Keratinocyte (primary cell): ENCODE results near the gene EFCAB6. TPM values are rescaled to one million over a fixed set of nuclear protein-coding genes. Genes with fewer than 3 reads are reported as not detected.

Source experiments
- DNase-seq: peaks from one replicate; pipeline ENCODE4 v3.0.0-alpha.2; 2011; ENCODE audit warnings: low read depth, missing footprints, low spot score
- FAIRE-seq: peaks from 2 replicates; lab custom pipeline; 2011; peaks lifted over from hg19 to GRCh38; lab: Jason Lieb, UNC
- H2AFZ ChIP-seq: 2 replicates; pipeline ENCODE4 v1.6.0; 2012; ENCODE audit warnings: low read length, control low read depth, inconsistent platforms; ENCODE audit not compliant: control insufficient read depth
- H3K27ac ChIP-seq: 2 replicates; pipeline ENCODE4 v1.5.1; 2011; ENCODE audit warnings: low read length; ENCODE audit not compliant: control insufficient read depth, insufficient read depth
- H3K27me3 ChIP-seq: 3 replicates; pipeline ENCODE4 v1.6.0; 2011; ENCODE audit warnings: low read length; ENCODE audit not compliant: control insufficient read depth, insufficient read depth; ENCODE audit errors: extremely low read depth
- H3K36me3 ChIP-seq, 2 experiments: 2 replicates in 1 of 2; 3 replicates in 1 of 2; pipeline ENCODE4 v1.5.1; 2011; ENCODE audit warnings: low read length in 2 of 2, mild to moderate bottlenecking in 1 of 2; ENCODE audit not compliant: control insufficient read depth in 2 of 2, insufficient read depth in 2 of 2; ENCODE audit errors: extremely low read depth in 1 of 2
- H3K4me1 ChIP-seq: 3 replicates; pipeline ENCODE4 v1.5.1; 2011; ENCODE audit warnings: low read length; ENCODE audit not compliant: control insufficient read depth, insufficient read depth; ENCODE audit errors: extremely low read depth
- H3K4me2 ChIP-seq: 3 replicates; pipeline ENCODE4 v1.6.0; 2011; ENCODE audit warnings: low read depth, low read length; ENCODE audit not compliant: control insufficient read depth, insufficient read depth; ENCODE audit errors: extremely low read depth
- H3K4me3 ChIP-seq, 3 experiments: fragments of 200-600 bp in 1 of 3; sonication (generic) in 1 of 3; 2 replicates in 2 of 3; 3 replicates in 1 of 3; pipeline ENCODE4 v1.5.1; 2011 to 2016; ENCODE audit warnings: low read length in 3 of 3, mild to moderate bottlenecking in 3 of 3, control low read depth in 2 of 3, inconsistent platforms in 1 of 3, low read depth in 1 of 3, mixed read lengths in 1 of 3, mixed run types in 1 of 3, moderate library complexity in 1 of 3; ENCODE audit not compliant: control insufficient read depth in 2 of 3, insufficient read depth in 2 of 3; ENCODE audit errors: extremely low read depth in 1 of 3
- H3K79me2 ChIP-seq: 2 replicates; pipeline ENCODE4 v1.6.0; 2012; ENCODE audit warnings: low read length; ENCODE audit not compliant: control insufficient read depth, insufficient read depth
- H3K9ac ChIP-seq: 3 replicates; pipeline ENCODE4 v1.6.0; 2011; ENCODE audit warnings: low read length; ENCODE audit not compliant: control insufficient read depth, insufficient read depth; ENCODE audit errors: extremely low read depth
- H3K9me1 ChIP-seq: 3 replicates; pipeline ENCODE4 v1.6.0; 2011; ENCODE audit warnings: low read length; ENCODE audit not compliant: control insufficient read depth, insufficient read depth; ENCODE audit errors: extremely low read depth
- H3K9me3 ChIP-seq: 2 replicates; pipeline ENCODE4 v1.5.1; 2012; ENCODE audit warnings: low read depth, low read length; ENCODE audit not compliant: control insufficient read depth
- H4K20me1 ChIP-seq: 3 replicates; pipeline ENCODE4 v1.6.0; 2011; ENCODE audit warnings: low read length; ENCODE audit not compliant: control insufficient read depth, insufficient read depth; ENCODE audit errors: extremely low read depth
- CTCF ChIP-seq, 3 experiments: IDR thresholded peaks in 1 of 3; conservative IDR thresholded peaks in 1 of 3; optimal IDR thresholded peaks in 1 of 3; 2 replicates in 2 of 3; 3 replicates in 1 of 3; pipeline versions ENCODE3 to v1.5.1; 2011; ENCODE audit warnings: low read length in 3 of 3, mild to moderate bottlenecking in 3 of 3, moderate library complexity in 2 of 3, control low read depth in 1 of 3, inconsistent platforms in 1 of 3; ENCODE audit not compliant: insufficient read depth in 2 of 3; ENCODE audit errors: extremely low read depth in 1 of 3
- EZH2 ChIP-seq: IDR thresholded peaks from one replicate; pipeline ENCODE4 v1.6.1; 2012; ENCODE audit warnings: inconsistent platforms, mild to moderate bottlenecking, low read length, moderate library complexity
- dilution Hi-C: fragments of 300-500 bp; cut with MboI; formaldehyde crosslinking; loops from one replicate; pipeline ENCODE4 v1.7.0; 2020; ENCODE audit warnings: low sequenced_read_pairs; ENCODE audit not compliant: extremely low pct_ligation_motif_present
- polyA plus RNA-seq, 5 experiments: library from polyadenylated mRNA; depleted of rRNA in 3 of 5; stranded (reverse) in 3 of 5; stranded (forward) in 1 of 5; unstranded in 1 of 5; fragments of >200 nt; gene quantifications; 1 replicate in 1 of 5; 2 replicates in 3 of 5; 3 replicates in 1 of 5; pipeline versions ENCODE4 v1.2.1 to v1.2.3, GENCODE V29; 2011 to 2012; ENCODE audit warnings: missing spikeins in 2 of 5, low read depth in 1 of 5, low replicate concordance in 1 of 5

Gene EFCAB6
- polyA plus RNA-seq, 1 donor (not counting 4 experiments of a cell fraction or from before 2014, with no cell fraction given) = 0.18 TPM

GRCh38 chr22:43858156-43858895 is 46.2 kb upstream of the EFCAB6 start:
- no peaks in the 10 kb centered on the region for H4K20me1 ChIP-seq
- dilution Hi-C loops = no loop called here
- H3K4me3 ChIP-seq = no peak overlapping the region
- no peaks in the 10 kb centered on the region for H3K9me1 ChIP-seq
- no peak for TF ChIP-seq CTCF (optimal IDR thresholded peaks at IDR 0.05 in 1 of 3, IDR thresholded peaks at IDR 0.05 in 1 of 3, conservative IDR thresholded peaks at IDR 0.05 in 1 of 3; ENCODE audit: extremely low read depth in 1 of 3, insufficient read depth in 2 of 3, low read length in 3 of 3)
- no peak for TF ChIP-seq EZH2
- H3K79me2 ChIP-seq = no peaks in the 10 kb centered on the region
- H3K9ac ChIP-seq = no peak overlapping the region
- DNase-seq = no peak
- H3K27me3 ChIP-seq = peaks cover 38% of the 10 kb centered on the region
- H3K36me3 ChIP-seq = no peaks in the 10 kb centered on the region
- no peaks in the 10 kb centered on the region for H3K4me1 ChIP-seq
- no peak overlapping the region for H2AFZ ChIP-seq
- no peaks in the 10 kb centered on the region for H3K9me3 ChIP-seq
- H3K4me2 ChIP-seq = no peak overlapping the region
- FAIRE-seq = no peak
- H3K27ac ChIP-seq = no peak overlapping the region

- dilution Hi-C loops = no loop called here
- Histone ChIP-seq H4K20me1 (no peaks in the 10 kb centered on the region), H3K9ac (no peak overlapping the region), H3K27ac (no peak overlapping the region), H3K4me2 (no peak overlapping the region), H3K79me2 (no peaks in the 10 kb centered on the region), H3K9me3 (no peaks in the 10 kb centered on the region), H3K36me3 (no peaks in the 10 kb centered on the region), H3K4me3 (no peak overlapping the region), H3K4me1 (no peaks in the 10 kb centered on the region), H2AFZ (no peak overlapping the region), H3K9me1 (no peaks in the 10 kb centered on the region), H3K27me3 (peaks cover 32% of the 10 kb centered on the region)
- DNase-seq = no peak
- no peak for FAIRE-seq
- TF ChIP-seq CTCF (optimal IDR thresholded peaks at IDR 0.05 in 1 of 3, IDR thresholded peaks at IDR 0.05 in 1 of 3, conservative IDR thresholded peaks at IDR 0.05 in 1 of 3; ENCODE audit: extremely low read depth in 1 of 3, insufficient read depth in 2 of 3, low read length in 3 of 3) (no peak), EZH2 (no peak)
Observed at GRCh38 chr22:43857367-43857766, 45.3 kb upstream of the EFCAB6 start.
